Islet of Langerhans (tissue), 1 donor: Measurements from ENCODE around the gene ADIPOR2.

ENCODE experiments used
- FAIRE-seq: peaks from one replicate; lab custom pipeline; 2011; peaks lifted over from hg19 to GRCh38; lab: Jason Lieb, UNC

Gene ADIPOR2

GRCh38 chr12:1737652-1738286 is 46.9 kb downstream of the ADIPOR2 start:
- FAIRE-seq = no peak

DNA sequence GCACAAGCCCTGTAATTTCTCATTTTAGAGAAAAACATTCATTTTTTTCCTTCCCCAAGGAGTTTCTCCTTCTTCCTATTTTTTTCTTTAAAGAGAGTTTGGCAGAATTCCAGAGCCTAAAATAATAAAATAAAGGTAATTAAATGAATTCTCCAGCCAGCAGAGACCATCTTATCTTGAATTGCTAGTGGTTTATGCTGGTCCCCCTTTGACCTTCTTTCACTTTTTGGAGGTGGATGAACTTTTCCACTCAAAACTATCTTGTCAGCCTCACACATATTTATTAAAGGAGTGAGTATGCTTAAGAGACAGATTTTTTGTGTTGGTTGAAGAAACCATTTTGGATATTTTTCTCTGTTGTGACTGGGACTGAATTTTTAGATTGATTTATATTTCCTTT is 47.6 kb downstream of the ADIPOR2 start:
- no peak for FAIRE-seq

- FAIRE-seq = no peak
Observed at GRCh38 chr12:1739368-1739767, 48.5 kb downstream of the ADIPOR2 start.

DNA sequence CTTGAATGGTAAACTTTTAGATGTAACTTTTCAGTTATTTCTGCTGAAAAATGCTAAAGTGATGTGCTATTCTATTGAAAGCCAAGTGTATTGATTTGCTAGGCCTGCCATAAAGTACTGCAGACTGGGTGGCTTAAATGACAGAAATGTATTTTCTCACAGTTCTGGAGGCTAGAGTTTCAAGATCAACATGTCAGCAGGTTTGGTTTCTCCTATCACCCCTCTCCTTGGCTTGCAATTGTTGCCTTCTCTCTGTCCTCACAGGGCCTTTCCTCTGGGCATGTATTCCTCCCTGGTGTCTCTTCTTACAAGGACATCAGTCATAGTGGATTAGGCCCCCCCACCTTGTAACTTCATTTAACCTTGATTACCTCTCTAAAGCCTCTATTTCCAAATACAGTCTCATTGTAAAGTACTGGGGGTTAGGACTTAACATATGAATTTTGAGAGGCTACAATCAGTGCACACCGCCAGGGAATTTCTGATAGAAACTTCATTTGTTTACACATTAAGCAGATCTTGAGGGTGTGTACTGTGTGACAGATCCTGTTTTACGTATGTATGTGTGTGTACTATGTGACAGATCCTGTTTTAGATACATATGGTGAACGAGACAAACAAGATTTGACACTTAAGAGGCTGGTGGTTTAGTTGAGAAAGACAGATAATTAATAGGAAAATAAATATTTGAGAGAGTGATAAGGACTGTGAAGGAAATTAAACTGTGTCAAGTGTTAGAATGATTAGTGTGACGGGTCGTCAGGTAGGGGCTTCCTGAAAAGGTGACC is 49.5 kb downstream of the ADIPOR2 start:
- FAIRE-seq = no peak

DNA sequence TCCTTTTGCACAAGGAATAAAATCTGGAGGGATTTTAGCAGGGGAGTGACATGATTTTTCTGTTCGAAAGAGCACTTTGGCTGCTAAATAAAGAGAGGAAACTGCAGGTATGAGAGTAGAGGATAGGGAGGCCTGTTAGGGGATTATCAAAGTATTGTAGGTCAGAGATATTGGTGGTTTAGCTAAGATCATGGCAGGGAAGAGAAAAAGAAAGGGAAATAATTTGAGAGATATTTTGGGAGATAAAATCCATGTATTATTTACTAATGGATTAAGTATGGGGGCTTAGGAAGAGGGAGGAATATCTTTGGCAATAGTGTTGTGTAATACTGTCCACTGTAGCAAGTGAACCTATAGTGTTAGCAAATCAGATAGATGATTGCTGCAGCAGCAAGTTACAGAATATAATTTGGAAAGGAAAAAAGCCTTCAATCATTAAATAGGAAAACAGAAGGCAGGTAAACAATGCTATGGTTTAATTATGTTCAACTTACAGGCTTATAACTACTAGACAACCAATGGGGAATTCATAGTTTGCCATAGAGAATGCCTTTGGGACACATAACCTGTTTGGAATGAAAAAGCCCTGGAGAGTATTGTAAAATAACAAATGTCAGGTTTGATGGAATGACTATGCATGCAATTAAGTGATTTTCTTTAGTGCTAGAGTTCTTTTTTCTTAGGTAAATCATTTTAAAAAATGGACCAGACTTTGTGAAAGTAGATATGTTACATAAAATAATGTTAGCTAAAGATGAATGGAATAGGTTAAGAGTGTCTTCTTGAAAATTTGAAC is 50.5 kb downstream of the ADIPOR2 start:
- no peak for FAIRE-seq

- no peak for FAIRE-seq
Observed at GRCh38 chr12:1744932-1745331, 54.1 kb downstream of the ADIPOR2 start.

- FAIRE-seq = no peak
Observed at GRCh38 chr12:1747609-1748008, 56.7 kb downstream of the ADIPOR2 start.

GRCh38 chr12:1749019-1749418 is 58.1 kb downstream of the ADIPOR2 start:
- no peak for FAIRE-seq

DNA sequence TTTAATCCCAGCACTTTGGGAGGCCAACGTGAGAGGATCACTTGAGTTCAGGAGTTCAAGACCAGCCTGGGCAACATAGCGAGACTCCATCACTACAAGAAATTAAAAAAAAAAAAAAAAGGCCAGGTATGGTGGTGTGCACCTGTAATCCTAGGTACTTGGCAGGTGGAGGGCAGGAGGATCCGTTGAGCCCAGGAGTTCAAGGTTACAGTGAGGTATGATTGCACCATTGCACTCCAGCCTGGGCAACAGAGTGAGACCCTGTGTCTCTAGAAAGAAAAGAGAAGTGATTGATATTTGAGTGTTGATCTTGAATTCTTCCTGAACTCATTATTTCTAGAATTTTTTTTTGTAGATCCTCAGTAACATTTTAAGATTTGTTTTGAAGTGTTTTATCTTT is 59.4 kb downstream of the ADIPOR2 start:
- no peak for FAIRE-seq

DNA sequence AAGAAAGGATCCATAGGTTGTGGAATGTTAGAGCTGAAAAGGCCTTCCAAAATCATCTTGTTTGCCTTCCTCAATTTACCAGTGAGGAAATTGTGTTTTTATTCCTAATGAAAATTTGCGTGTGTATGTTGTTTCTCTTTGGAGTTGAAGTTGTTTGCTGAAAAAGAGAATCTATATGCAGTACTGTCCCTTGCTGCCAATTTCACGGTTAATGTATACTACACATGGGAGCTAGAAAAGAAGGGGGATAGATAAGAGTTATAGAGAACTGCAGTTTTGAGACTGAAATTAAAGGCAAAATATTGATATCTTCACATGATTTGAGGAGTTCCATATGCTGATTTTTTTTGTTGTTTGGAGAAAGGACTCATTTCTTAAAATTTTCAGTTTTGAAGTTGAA is 67.5 kb downstream of the ADIPOR2 start:
- no peak for FAIRE-seq

DNA sequence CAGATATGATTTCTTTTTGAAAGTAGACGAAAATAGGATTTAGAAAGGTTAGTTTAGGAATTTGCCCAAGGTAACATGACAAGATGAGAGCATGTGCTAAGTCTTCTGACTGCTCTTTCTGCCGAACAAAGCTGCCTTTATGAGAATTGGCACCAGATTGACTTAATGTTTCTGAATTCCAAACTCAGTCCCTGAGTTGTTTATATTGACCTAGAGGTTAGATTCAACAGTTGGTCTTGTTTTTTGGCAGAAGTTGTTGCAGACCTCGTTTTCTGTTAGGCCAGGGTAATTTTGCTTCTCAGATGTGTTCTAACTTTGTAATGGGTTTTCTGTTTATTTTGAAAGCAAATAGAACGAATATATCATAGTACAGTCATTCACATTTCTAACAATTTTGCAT is 68.0 kb downstream of the ADIPOR2 start:
- no peak for FAIRE-seq

DNA sequence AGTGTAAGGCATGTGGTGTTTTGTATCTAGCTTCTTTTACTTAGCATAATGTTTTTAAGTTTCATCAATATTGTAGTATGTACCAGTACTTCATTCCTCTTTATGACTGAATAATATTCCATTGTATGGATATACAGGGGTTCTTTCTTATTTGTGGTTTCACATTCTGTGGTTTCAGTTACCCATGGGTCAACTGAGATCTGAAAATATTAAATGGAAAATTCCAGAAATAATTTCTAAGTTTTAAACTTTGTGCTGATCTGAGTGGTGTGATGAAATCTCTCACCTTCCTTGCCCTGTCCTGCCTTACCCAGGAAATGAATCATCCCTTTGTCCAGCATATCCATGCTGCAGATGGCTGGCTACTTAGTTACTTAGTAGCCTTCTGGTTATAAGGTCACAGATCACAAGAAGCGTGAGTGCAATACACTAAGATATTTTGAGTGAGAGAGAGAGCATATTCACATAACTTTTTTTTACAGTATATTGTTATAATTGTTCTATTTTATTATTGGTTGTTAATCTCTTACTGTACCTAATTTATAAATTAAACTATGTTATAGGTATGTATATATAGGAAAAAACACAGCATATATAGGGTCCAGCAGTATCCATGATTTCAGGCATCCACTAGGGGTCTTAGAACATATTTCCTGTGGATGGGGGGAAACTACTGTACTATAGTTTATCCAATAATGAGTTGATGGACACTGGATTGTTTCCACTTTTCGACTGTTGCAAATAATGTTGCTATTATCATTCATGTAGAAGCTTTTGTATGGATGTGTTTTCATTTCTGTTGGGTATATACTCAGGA is 69.9 kb downstream of the ADIPOR2 start:
- FAIRE-seq = peak; percentile 47

GRCh38 chr12:1761857-1762256 is 71.0 kb downstream of the ADIPOR2 start:
- no peak for FAIRE-seq

GRCh38 chr12:1763153-1763552 is 72.3 kb downstream of the ADIPOR2 start:
- FAIRE-seq = no peak

- FAIRE-seq = no peak
Observed at GRCh38 chr12:1766110-1766509, 75.2 kb downstream of the ADIPOR2 start.

- FAIRE-seq = no peak
Observed at GRCh38 chr12:1767407-1768090, 76.7 kb downstream of the ADIPOR2 start.

DNA sequence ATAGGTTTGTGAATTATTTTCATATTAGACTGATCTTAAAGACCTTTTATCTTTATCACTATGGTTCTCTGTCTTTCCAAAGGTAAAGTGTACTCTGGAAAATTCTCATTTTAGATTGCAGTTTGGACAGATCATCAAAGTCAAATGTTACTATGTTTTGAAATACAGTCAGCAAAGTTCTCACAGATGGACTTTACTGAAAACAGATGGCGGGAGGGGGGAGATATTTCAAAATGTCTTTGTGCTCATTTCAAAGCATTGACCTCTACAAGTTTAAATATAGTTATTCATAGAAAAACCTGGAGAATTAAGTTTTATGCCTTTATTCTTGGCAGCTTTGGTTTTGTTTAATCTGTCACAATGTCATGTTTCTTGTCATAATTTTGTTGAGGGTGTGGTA is 77.7 kb downstream of the ADIPOR2 start:
- no peak for FAIRE-seq

GRCh38 chr12:1769809-1770494 is 79.1 kb downstream of the ADIPOR2 start:
- FAIRE-seq = no peak

DNA sequence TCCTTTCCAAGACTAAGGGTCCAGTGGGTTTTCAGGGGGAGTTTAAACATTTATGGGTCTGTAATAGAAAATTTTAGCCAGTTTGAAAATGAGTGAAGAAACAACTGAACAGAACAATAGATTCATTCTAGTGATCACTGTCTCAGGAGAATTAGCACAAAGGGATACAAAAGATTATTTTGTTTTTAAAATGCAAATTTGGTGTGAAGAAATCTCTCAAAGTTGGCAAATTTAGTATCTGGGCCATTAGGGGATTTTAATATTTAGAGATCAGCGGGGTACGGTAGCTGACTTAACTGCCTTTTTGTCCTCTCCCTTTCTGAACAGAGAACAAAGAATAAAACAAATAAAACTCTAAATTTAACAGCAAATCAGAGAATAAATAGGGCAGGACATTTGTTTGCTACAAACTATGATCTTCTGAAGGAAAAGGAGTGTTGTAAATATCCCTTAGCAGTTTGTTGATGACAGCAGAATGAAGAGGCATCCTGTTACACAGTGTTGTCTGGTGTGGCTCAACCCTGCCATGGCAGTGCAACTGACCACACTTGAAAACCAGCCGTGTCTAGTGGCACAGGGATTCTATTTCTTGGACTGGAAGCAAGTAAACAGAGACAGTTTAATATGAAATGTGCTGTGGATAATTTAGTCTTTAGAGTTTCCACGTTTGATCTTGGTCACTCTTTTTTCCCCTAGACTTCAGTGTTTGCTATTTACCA is 83.2 kb downstream of the ADIPOR2 start:
- no peak for FAIRE-seq

DNA sequence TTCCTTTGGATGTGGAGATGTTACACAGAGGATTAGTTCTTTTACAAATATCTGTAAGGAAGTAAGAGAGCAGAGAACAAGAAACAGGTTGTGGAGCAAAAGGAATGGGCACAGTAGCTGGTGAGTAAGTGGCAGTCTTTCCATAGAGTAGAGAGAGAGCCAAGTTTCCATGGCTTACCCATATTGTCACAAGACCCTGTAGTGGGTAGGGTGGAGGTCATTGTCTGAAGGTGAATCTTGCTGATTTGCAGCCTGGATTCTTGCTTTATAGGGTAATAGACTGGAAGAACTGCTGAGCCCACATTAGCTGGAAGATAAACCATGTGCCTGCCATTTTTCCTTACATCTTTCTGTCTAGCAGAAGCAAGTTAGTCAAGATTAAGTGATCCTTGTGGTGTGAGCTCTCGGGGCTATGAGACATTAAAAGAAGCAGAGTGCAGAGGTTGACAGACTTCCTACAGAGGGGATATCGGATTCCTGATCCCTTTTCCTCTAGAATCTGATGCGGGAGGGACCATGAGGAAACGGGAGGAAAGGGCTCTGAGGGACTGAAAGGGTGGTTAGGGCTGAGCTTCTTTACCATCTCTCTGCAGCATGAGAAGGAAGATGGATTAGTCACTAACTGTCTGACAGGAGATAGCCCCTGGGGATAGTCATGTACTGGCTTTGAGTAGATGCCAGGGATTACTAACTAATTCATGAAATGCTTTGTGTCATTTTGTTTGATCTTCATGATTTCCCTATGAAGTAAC is 85.5 kb downstream of the ADIPOR2 start:
- FAIRE-seq = no peak
